Esophagus muscularis mucosa (tissue), 4 donors: ENCODE measurements around the gene NGEF. TPM values are rescaled to one million over a fixed set of nuclear protein-coding genes. Genes with fewer than 3 reads are reported as not detected.

Experiments used
- DNase-seq: peaks from one replicate; pipeline ENCODE4 v3.0.0-alpha.2; 2017; ENCODE audit errors: extremely low spot score
- H3K27ac ChIP-seq, 4 donors: fragments of 200-600 bp; sonication (generic); replicated peaks in 1 of 4; 1 replicate in 3 of 4; 2 replicates in 1 of 4; pipeline ENCODE4 v1.5.1; 2016 to 2019; ENCODE audit warnings: mild to moderate bottlenecking in 1 of 4
- H3K27me3 ChIP-seq, 4 donors: fragments of 200-600 bp; sonication (generic); one replicate each; pipeline versions ENCODE4 v1.5.1 to v1.6.0; 2016 to 2019
- H3K36me3 ChIP-seq, 4 donors: fragments of 200-600 bp; sonication (generic); one replicate each; pipeline ENCODE4 v1.5.1; 2016 to 2019
- H3K4me1 ChIP-seq, 4 donors: fragments of 200-600 bp; sonication (generic); one replicate each; pipeline ENCODE4 v1.5.1; 2016 to 2019
- H3K4me3 ChIP-seq, 4 donors: fragments of 200-600 bp; sonication (generic); 1 replicate in 2 of 4; 2 replicates in 2 of 4; pipeline ENCODE4 v1.5.1; 2016 to 2019; ENCODE audit warnings: mild to moderate bottlenecking in 4 of 4, moderate library complexity in 1 of 4
- H3K9me3 ChIP-seq, 4 donors: fragments of 200-600 bp; sonication (generic); 1 replicate in 3 of 4; 2 replicates in 1 of 4; pipeline ENCODE4 v1.5.1; 2016 to 2019
- CTCF ChIP-seq, 3 experiments: fragments of 200-600 bp in 2 of 3; fragments of 450-650 bp in 1 of 3; sonication (generic) in 2 of 3; IDR thresholded peaks; one replicate each; pipeline ENCODE4 v1.5.1; 2017 to 2019; ENCODE audit warnings: antibody characterized with exemption in 3 of 3, mild to moderate bottlenecking in 2 of 3, moderate library complexity in 1 of 3
- EP300 ChIP-seq: sonication (generic); formaldehyde crosslinking; IDR thresholded peaks from one replicate; pipeline ENCODE4 v1.6.1; 2017; ENCODE audit warnings: antibody characterized with exemption
- POLR2A ChIP-seq: fragments of 450-650 bp; IDR thresholded peaks from one replicate; pipeline ENCODE4 v1.6.1; 2017; ENCODE audit warnings: antibody characterized with exemption, moderate library complexity, mild to moderate bottlenecking, low read depth
- POLR2AphosphoS5 ChIP-seq, 2 donors: sonication (generic); formaldehyde crosslinking; IDR thresholded peaks; one replicate each; pipeline ENCODE4 v1.6.1; 2017; ENCODE audit warnings: antibody characterized with exemption in 2 of 2
- WGBS: methylation state at CpG from one replicate; pipeline ENCODE4 v1.1.5; 2018; 5-methylcytosine and 5-hydroxymethylcytosine counted together
- intact Hi-C: fragments of 100-400 bp; cut with DNase I; formaldehyde crosslinking; loops from one replicate; pipeline ENCODE4 v1.15.1; 2023
- small RNA-seq, 3 donors: library from RNA; depleted of rRNA; stranded (forward); fragments of <200 nt; gene quantifications; one replicate each; pipeline ENCODE3, GENCODE V24; 2016
- total RNA-seq, 4 donors: library from RNA; depleted of rRNA; stranded (reverse); fragments of >200 nt; gene quantifications; one replicate each; pipeline versions ENCODE4 v1.1.0 to v1.2.1, GENCODE V29; 2016

The NGEF gene
- total RNA-seq, 4 donors from 2014 or later = 0.33 to 0.98 (median 0.52) TPM; not detected in 1

GRCh38 chr2:232833830-232834229, 179.2 kb downstream of the NGEF start:
- Histone ChIP-seq H3K9me3 (no peaks in the 10 kb centered on the region), H3K27me3 (no peaks in the 10 kb centered on the region), H3K36me3 (peaks cover 36 to 89% (median 64%) of the 10 kb centered on the region in 4 donors), H3K4me3 (no peak overlapping the region), H3K27ac (no peak overlapping the region), H3K4me1 (peaks cover 4 to 14% (median 8%) of the 10 kb centered on the region in 4 donors)
- TF ChIP-seq POLR2AphosphoS5 (IDR thresholded peaks at IDR 0.05) (no peak), EP300 (no peak), POLR2A (no peak), CTCF (IDR thresholded peaks at IDR 0.05) (no peak)
- intact Hi-C loops = no loop called here
- no peak for DNase-seq
- WGBS = 100% methylated on average over 1 of the region's 1 CpG

GRCh38 chr2:232831496-232831895, 181.6 kb downstream of the NGEF start:
- WGBS = 90% methylated on average over 3 of the region's 3 CpGs
- H3K27ac ChIP-seq = no peak overlapping the region
- TF ChIP-seq CTCF (IDR thresholded peaks at IDR 0.05) (no peak), EP300 (no peak), POLR2A (no peak), POLR2AphosphoS5 (IDR thresholded peaks at IDR 0.05) (no peak)
- DNase-seq = no peak
- intact Hi-C loops = no loop called here
- no peaks in the 10 kb centered on the region for H3K4me1 ChIP-seq
- no peak overlapping the region for H3K4me3 ChIP-seq
- peaks cover 36 to 80% (median 63%) of the 10 kb centered on the region in 4 donors for H3K36me3 ChIP-seq
- no peaks in the 10 kb centered on the region for H3K27me3 ChIP-seq
- H3K9me3 ChIP-seq = no peaks in the 10 kb centered on the region

- intact Hi-C loops = no loop called here
- no peaks in the 10 kb centered on the region for H3K4me1 ChIP-seq
- no peak for TF ChIP-seq EP300
- TF ChIP-seq POLR2A = no peak
- TF ChIP-seq CTCF (IDR thresholded peaks at IDR 0.05) = no peak
- TF ChIP-seq POLR2AphosphoS5 (IDR thresholded peaks at IDR 0.05) = no peak
- no peak overlapping the region for H3K4me3 ChIP-seq
- peaks cover 36 to 79% (median 64%) of the 10 kb centered on the region in 4 donors for H3K36me3 ChIP-seq
- no peaks in the 10 kb centered on the region for H3K9me3 ChIP-seq
- no peaks in the 10 kb centered on the region for H3K27me3 ChIP-seq
- 71% methylated on average over 3 of the region's 3 CpGs for WGBS
- no peak for DNase-seq
- no peak overlapping the region for H3K27ac ChIP-seq
Measured at GRCh38 chr2:232829988-232830387, 183.1 kb downstream of the NGEF start.

Small RNAs within 50 kb of the gene (small RNA-seq; reads per million reads assigned to genes)
- 0 reads per million in 3 donors for gene RF00019

Other genes with a start within 250 kb of the NGEF start
- not detected for gene KCNJ13, start 236.7 kb downstream of the NGEF start, total RNA-seq
- gene SNORC, start 143.0 kb downstream of the NGEF start, total RNA-seq = 1 to 10 TPM in 2 of 4 donors, under 1 TPM in 2; 0.45 to 2.5 (median 1.4) TPM
- gene NEU2, start 19.4 kb upstream of the NGEF start, total RNA-seq = not detected
- gene INPP5D, start 47.1 kb upstream of the NGEF start, total RNA-seq = 10 to 100 TPM in 3 of 4 donors, 1 to 10 TPM in 1; 8.0 to 12.5 (median 11.9) TPM
- gene ATG16L1, start 238.4 kb upstream of the NGEF start, total RNA-seq = 10 to 100 TPM; 24.7 to 40.3 (median 30.2) TPM